HepG2 (cell line): ENCODE results near the gene FNDC7. TPM values are rescaled to one million over a fixed set of nuclear protein-coding genes. Genes with fewer than 3 reads are reported as not detected.

Experiments used
- ATAC-seq: fragments of 200-7000 bp; cut with Tn5 transposase; 3 replicates; pipeline ENCODE4 v1.9.1; 2020; ENCODE audit warnings: mild to moderate bottlenecking, moderate library complexity
- BruUV-seq: library from RNA; stranded (reverse); fragments of 400-500 nt; replicated peaks from 2 replicates; lab custom pipeline; 2021; lab: Mats Ljungman, UMichigan
- CTCF ChIA-PET: fragments of 300-600 bp; formaldehyde crosslinking; extraction: SDS; loops from one replicate; lab custom pipeline; 2021; ENCODE audit warnings: low total read pairs, inconsistent platforms, low intra/inter-chr PET ratio; lab: Yijun Ruan, JAX
- POLR2A ChIA-PET: fragments of 350-600 bp; sonication (Branson Sonifier 250); formaldehyde crosslinking; loops from one replicate; lab custom pipeline; 2020; ENCODE audit warnings: antibody characterized with exemption, inconsistent platforms; lab: Yijun Ruan, JAX
- DNase-seq: peaks from one replicate; pipeline ENCODE4 v3.0.0-alpha.2; 2015; ENCODE audit warnings: low spot score
- FAIRE-seq: peaks from 3 replicates; lab custom pipeline; 2011; peaks lifted over from hg19 to GRCh38; lab: Jason Lieb, UNC
- H2AFZ ChIP-seq: one replicate; pipeline ENCODE4 v1.6.1; 2011; ENCODE audit warnings: low read length, inconsistent platforms
- H3K27ac ChIP-seq: fragments of 300-600 bp; 3 replicates; pipeline ENCODE4 v1.8.0; 2011; ENCODE audit warnings: mixed run types, mild to moderate bottlenecking, mixed read lengths, low read length, inconsistent platforms; ENCODE audit not compliant: insufficient read depth; ENCODE audit errors: extremely low read length
- H3K27me3 ChIP-seq, 2 experiments: fragments of 200-600 bp in 1 of 2; 2 replicates in 1 of 2; 3 replicates in 1 of 2; pipeline versions ENCODE4 v1.6.0 to v1.8.0; 2011; ENCODE audit warnings: low read length in 2 of 2, mild to moderate bottlenecking in 2 of 2, moderate library complexity in 2 of 2, inconsistent platforms in 1 of 2; ENCODE audit not compliant: insufficient read depth in 2 of 2, control insufficient read depth in 1 of 2
- H3K36me3 ChIP-seq, 2 experiments: fragments of 200-600 bp in 1 of 2; replicated peaks in 1 of 2; 2 replicates in 1 of 2; 3 replicates in 1 of 2; pipeline versions ENCODE4 v1.5.1 to v1.8.0; 2011; ENCODE audit warnings: low read length in 2 of 2, inconsistent platforms in 1 of 2; ENCODE audit not compliant: insufficient read depth in 2 of 2, control insufficient read depth in 1 of 2
- H3K4me1 ChIP-seq: 2 replicates; pipeline ENCODE4 v1.5.1; 2012; ENCODE audit warnings: low read length, inconsistent platforms; ENCODE audit not compliant: insufficient read depth
- H3K4me2 ChIP-seq: 2 replicates; pipeline ENCODE4 v1.6.0; 2011; ENCODE audit warnings: low read depth, low read length, inconsistent platforms
- H3K4me3 ChIP-seq, 3 experiments: fragments of 200-600 bp in 1 of 3; sonication (generic), shearing (Covaris generic) in 1 of 3; replicated peaks in 1 of 3; 2 replicates each; pipeline ENCODE4 v1.5.1; 2011 to 2016; ENCODE audit warnings: low read length in 3 of 3, inconsistent platforms in 2 of 3, low read depth in 2 of 3, mild to moderate bottlenecking in 2 of 3, control low read depth in 1 of 3, mixed read lengths in 1 of 3; ENCODE audit not compliant: insufficient read depth in 1 of 3
- H3K79me2 ChIP-seq: one replicate; pipeline ENCODE4 v1.6.1; 2011; ENCODE audit warnings: low read length, inconsistent platforms; ENCODE audit not compliant: insufficient read depth
- H3K9ac ChIP-seq: 2 replicates; pipeline ENCODE4 v1.6.0; 2011; ENCODE audit warnings: mild to moderate bottlenecking, low read depth, low read length, inconsistent platforms; ENCODE audit not compliant: insufficient read depth
- H3K9me3 ChIP-seq: 2 replicates; pipeline ENCODE4 v1.5.1; 2012; ENCODE audit warnings: mild to moderate bottlenecking, low read length
- H4K20me1 ChIP-seq: 2 replicates; pipeline ENCODE4 v1.6.0; 2011; ENCODE audit warnings: inconsistent platforms, mild to moderate bottlenecking, low read length, moderate library complexity; ENCODE audit not compliant: insufficient read depth
- CTCF ChIP-seq: sonication (generic); formaldehyde crosslinking; IDR thresholded peaks from 2 replicates; pipeline ENCODE4 v1.5.0; 2020; ENCODE audit warnings: mild to moderate bottlenecking, missing genetic modification reagents, moderate library complexity
- FOXA1 ChIP-seq, 2 experiments: fragments of 450-650 bp in 1 of 2; sonication (generic) in 1 of 2; formaldehyde crosslinking in 1 of 2; IDR thresholded peaks; 2 replicates each; pipeline versions ENCODE4 v1.4.0 to v1.6.1; 2016 to 2020; ENCODE audit warnings: missing genetic modification reagents in 1 of 2
- FOXA3 ChIP-seq: IDR thresholded peaks from 2 replicates; pipeline ENCODE4 v1.6.1; 2016; ENCODE audit warnings: missing genetic modification reagents, missing compliant biosample characterization
- MATR3 ChIP-seq: sonication (generic); formaldehyde crosslinking; IDR thresholded peaks from 2 replicates; pipeline ENCODE4 v1.4.0; 2020; ENCODE audit warnings: missing genetic modification reagents
- PAWR ChIP-seq: sonication (generic); formaldehyde crosslinking; IDR thresholded peaks from 2 replicates; pipeline ENCODE4 v1.4.0; 2020; ENCODE audit warnings: missing genetic modification reagents, mild to moderate bottlenecking, borderline replicate concordance
- RBM22 ChIP-seq: fragments of 200-400 bp; formaldehyde crosslinking; optimal IDR thresholded peaks from 2 replicates; pipeline ENCODE3; 2017; ENCODE audit warnings: mild to moderate bottlenecking, low read length, moderate library complexity
- SMYD3 ChIP-seq: sonication (generic); formaldehyde crosslinking; IDR thresholded peaks from 2 replicates; pipeline ENCODE4 v1.8.1; 2023; ENCODE audit warnings: mild to moderate bottlenecking, missing genetic modification reagents
- SSRP1 ChIP-seq: IDR thresholded peaks from 2 replicates; pipeline ENCODE4 v1.6.1; 2016; ENCODE audit warnings: control low read depth
- ZNF670 ChIP-seq: sonication (generic); formaldehyde crosslinking; IDR thresholded peaks from 2 replicates; pipeline ENCODE4 v1.8.0; 2022; ENCODE audit warnings: mild to moderate bottlenecking, missing genetic modification reagents, borderline replicate concordance
- ZNF782 ChIP-seq: sonication (generic); formaldehyde crosslinking; IDR thresholded peaks from 2 replicates; pipeline ENCODE4 v1.4.0; 2020; ENCODE audit warnings: missing genetic modification reagents, mild to moderate bottlenecking, borderline replicate concordance
- WGBS: methylation state at CpG from one replicate; pipeline ENCODE4 v1.1.6; 2017; ENCODE audit warnings: low lambda C conversion rate; 5-methylcytosine and 5-hydroxymethylcytosine counted together
- in situ Hi-C: cut with HindIII; loops from 2 replicates; pipeline ENCODE4 v1.10.0; 2017; ENCODE audit warnings: low pct_unique_long_range_greater_than_20kb; ENCODE audit not compliant: extremely low pct_ligation_motif_present
- intact Hi-C: fragments of 100-400 bp; cut with micrococcal nuclease; formaldehyde crosslinking; loops from one replicate; pipeline ENCODE4 v1.10.0; 2022; ENCODE audit not compliant: unreplicated experiment
- polyA plus RNA-seq, 8 experiments: library from polyadenylated mRNA; depleted of rRNA in 3 of 8; stranded (reverse) in 7 of 8; unstranded in 1 of 8; fragments of >200 nt; fragmentation: Illumina TruSeq in 4 of 8; extraction: Trizol in 4 of 8; gene quantifications; 2 replicates each; pipeline versions ENCODE4 v1.2.1 to v1.2.3, GENCODE V29; 2011 to 2016; ENCODE audit warnings: low read depth in 4 of 8, missing spikeins in 1 of 8, mixed read lengths in 1 of 8; ENCODE audit not compliant: insufficient read depth in 1 of 8
- total RNA-seq, 5 experiments: library from RNA; depleted of rRNA; stranded (reverse); fragments of >200 nt; fragmentation: Illumina TruSeq; extraction: Trizol; gene quantifications; 2 replicates each; pipeline ENCODE4 v1.2.3, GENCODE V29; 2016; ENCODE audit warnings: low read depth in 1 of 5
- TF ChIP-seq, protein P1 (sequence below): sonication (generic); IDR thresholded peaks from 2 replicates; pipeline ENCODE4 v1.6.1; 2016; ENCODE audit warnings: low read depth, borderline replicate concordance
- TF ChIP-seq, protein P2 (sequence below): sonication (generic); formaldehyde crosslinking; IDR thresholded peaks from 2 replicates; pipeline ENCODE4 v1.5.0; 2020; ENCODE audit warnings: mild to moderate bottlenecking, missing genetic modification reagents, borderline replicate concordance
- TF ChIP-seq, protein P3 (sequence below): IDR thresholded peaks from 2 replicates; pipeline ENCODE4 v1.6.1; 2016; ENCODE audit warnings: mild to moderate bottlenecking, missing biosample characterization, missing genetic modification reagents

Gene FNDC7
- total and polyA plus RNA-seq, 2 of the 13 experiments (the other 11 are each of a cell fraction or from before 2014, with no cell fraction given), result 0.03 TPM; not detected in 1

GRCh38 chr1:108722292-108722691 is 9.6 kb downstream of the FNDC7 start:
- in situ Hi-C loops, result no loop called here
- Histone ChIP-seq H3K4me2 (no peak overlapping the region), H3K4me3 (no peak overlapping the region), H3K4me1 (peaks cover 33% of the 10 kb centered on the region), H3K79me2 (no peaks in the 10 kb centered on the region), H2AFZ (no peak overlapping the region), H3K9ac (no peak overlapping the region), H3K9me3 (no peaks in the 10 kb centered on the region), H3K27me3 (peaks cover 2 to 8% of the 10 kb centered on the region in 2 experiments; a peak in 3 of 5 replicates), H4K20me1 (no peaks in the 10 kb centered on the region), H3K36me3 (no peaks in the 10 kb centered on the region), H3K27ac (no peak overlapping the region)
- intact Hi-C loops, result no loop called here
- 43% methylated on average over 6 of the region's 6 CpGs for WGBS
- FAIRE-seq (no peak), DNase-seq (peak; percentile 14), ATAC-seq (peak; percentile 39; the same call in 1 of the 3 replicates)
- CTCF ChIA-PET, result no interaction called here
- POLR2A ChIA-PET, result no interaction called here
- BruUV-seq, result no TSS peak
- TF ChIP-seq RBM22, result no peak
- TF ChIP-seq, protein P1, sequence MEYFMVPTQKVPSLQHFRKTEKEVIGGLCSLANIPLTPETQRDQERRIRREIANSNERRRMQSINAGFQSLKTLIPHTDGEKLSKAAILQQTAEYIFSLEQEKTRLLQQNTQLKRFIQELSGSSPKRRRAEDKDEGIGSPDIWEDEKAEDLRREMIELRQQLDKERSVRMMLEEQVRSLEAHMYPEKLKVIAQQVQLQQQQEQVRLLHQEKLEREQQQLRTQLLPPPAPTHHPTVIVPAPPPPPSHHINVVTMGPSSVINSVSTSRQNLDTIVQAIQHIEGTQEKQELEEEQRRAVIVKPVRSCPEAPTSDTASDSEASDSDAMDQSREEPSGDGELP, result no peak
- no peak for TF ChIP-seq SSRP1 (CRISPR knock-in tag)
- no peak for TF ChIP-seq SMYD3 (CRISPR knock-in tag)
- no peak for TF ChIP-seq MATR3 (CRISPR knock-in tag)
- peak; percentile 79 for TF ChIP-seq FOXA3
- TF ChIP-seq ZNF670 (CRISPR knock-in tag), result no peak
- TF ChIP-seq FOXA1 (IDR thresholded peaks at IDR 0.05), result no peak
- TF ChIP-seq FOXA1 (CRISPR knock-in tag; IDR thresholded peaks at IDR 0.05), result peak; percentile 66; the same call in 1 of the 2 replicates
- no peak for TF ChIP-seq PAWR (CRISPR knock-in tag)
- TF ChIP-seq, protein P2, sequence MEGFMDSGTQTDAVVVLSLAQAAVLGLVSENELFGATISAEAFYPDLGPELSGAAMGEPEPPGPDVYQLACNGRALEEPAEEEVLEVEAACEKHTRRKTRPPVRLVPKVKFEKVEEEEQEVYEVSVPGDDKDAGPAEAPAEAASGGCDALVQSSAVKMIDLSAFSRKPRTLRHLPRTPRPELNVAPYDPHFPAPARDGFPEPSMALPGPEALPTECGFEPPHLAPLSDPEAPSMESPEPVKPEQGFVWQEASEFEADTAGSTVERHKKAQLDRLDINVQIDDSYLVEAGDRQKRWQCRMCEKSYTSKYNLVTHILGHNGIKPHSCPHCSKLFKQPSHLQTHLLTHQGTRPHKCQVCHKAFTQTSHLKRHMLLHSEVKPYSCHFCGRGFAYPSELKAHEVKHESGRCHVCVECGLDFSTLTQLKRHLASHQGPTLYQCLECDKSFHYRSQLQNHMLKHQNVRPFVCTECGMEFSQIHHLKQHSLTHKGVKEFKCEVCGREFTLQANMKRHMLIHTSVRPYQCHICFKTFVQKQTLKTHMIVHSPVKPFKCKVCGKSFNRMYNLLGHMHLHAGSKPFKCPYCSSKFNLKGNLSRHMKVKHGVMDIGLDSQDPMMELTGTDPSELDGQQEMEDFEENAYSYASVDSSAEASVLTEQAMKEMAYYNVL, result no peak
- TF ChIP-seq CTCF (CRISPR knock-in tag), result no peak
- TF ChIP-seq, protein P3, sequence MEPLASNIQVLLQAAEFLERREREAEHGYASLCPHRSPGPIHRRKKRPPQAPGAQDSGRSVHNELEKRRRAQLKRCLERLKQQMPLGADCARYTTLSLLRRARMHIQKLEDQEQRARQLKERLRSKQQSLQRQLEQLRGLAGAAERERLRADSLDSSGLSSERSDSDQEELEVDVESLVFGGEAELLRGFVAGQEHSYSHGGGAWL (CRISPR knock-in tag), result no peak
- TF ChIP-seq ZNF782 (CRISPR knock-in tag), result no peak
